ENCODE results near the gene NUP214.

Gene NUP214

DNA sequence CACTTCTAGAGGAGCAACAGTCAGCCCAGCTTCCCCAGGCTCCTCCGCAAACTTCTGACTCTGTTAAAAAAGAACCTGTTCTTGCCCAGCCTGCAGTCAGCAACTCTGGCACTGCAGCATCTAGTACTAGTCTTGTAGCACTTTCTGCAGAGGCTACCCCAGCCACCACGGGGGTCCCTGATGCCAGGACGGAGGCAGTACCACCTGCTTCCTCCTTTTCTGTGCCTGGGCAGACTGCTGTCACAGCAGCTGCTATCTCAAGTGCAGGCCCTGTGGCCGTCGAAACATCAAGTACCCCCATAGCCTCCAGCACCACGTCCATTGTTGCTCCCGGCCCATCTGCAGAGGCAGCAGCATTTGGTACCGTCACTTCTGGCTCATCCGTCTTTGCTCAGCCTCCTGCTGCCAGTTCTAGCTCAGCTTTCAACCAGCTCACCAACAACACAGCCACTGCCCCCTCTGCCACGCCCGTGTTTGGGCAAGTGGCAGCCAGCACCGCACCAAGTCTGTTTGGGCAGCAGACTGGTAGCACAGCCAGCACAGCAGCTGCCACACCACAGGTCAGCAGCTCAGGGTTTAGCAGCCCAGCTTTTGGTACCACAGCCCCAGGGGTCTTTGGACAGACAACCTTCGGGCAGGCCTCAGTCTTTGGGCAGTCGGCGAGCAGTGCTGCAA, 72.8 kb downstream of the NUP214 start:
- no peaks in the 10 kb centered on the region for H3K9me3 ChIP-seq (ENCODE audit: control insufficient read depth, low read length)
- H2AFZ ChIP-seq = no peak overlapping the region
- H3K36me3 ChIP-seq (ENCODE audit: control insufficient read depth, insufficient read depth, low read length) = no peaks in the 10 kb centered on the region
- no peak overlapping the region for H3K9ac ChIP-seq
- no peaks in the 10 kb centered on the region for H3K27me3 ChIP-seq (ENCODE audit: control insufficient read depth, insufficient read depth, low read length)
- TF ChIP-seq, protein P1, sequence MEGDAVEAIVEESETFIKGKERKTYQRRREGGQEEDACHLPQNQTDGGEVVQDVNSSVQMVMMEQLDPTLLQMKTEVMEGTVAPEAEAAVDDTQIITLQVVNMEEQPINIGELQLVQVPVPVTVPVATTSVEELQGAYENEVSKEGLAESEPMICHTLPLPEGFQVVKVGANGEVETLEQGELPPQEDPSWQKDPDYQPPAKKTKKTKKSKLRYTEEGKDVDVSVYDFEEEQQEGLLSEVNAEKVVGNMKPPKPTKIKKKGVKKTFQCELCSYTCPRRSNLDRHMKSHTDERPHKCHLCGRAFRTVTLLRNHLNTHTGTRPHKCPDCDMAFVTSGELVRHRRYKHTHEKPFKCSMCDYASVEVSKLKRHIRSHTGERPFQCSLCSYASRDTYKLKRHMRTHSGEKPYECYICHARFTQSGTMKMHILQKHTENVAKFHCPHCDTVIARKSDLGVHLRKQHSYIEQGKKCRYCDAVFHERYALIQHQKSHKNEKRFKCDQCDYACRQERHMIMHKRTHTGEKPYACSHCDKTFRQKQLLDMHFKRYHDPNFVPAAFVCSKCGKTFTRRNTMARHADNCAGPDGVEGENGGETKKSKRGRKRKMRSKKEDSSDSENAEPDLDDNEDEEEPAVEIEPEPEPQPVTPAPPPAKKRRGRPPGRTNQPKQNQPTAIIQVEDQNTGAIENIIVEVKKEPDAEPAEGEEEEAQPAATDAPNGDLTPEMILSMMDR (IDR thresholded peaks at IDR 0.05) = no peak
- no peak overlapping the region for H3K4me3 ChIP-seq (ENCODE audit: low read depth, low read length)
- no peaks in the 10 kb centered on the region for H3K4me1 ChIP-seq
- H3K4me2 ChIP-seq (ENCODE audit: low read length) = no peak overlapping the region
- H3K79me2 ChIP-seq = no peaks in the 10 kb centered on the region
- no peak overlapping the region for H3K27ac ChIP-seq

DNA sequence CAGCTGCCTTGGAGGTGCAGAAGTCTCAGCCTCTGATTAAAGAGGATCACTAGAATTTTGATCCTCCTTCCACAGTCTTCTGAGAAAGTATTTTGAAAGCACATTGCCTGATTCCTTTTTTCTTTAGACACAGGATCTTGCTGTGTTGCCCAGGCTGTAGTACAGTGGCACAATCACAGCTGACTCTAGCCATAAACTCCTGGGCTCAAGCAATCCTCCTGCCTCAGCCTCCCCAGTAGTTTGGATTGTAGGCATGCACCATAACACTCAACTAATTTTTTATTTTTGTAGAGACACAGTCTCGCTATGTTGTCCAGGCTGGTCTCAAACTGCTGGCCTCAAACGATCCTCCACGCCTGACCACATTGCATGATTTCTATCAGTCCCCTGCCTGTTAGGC, 76.5 kb downstream of the NUP214 start:
- no peak overlapping the region for H2AFZ ChIP-seq
- TF ChIP-seq, protein P1 (IDR thresholded peaks at IDR 0.05) = no peak
- no peak overlapping the region for H3K4me2 ChIP-seq (ENCODE audit: low read length)
- H3K4me1 ChIP-seq = no peaks in the 10 kb centered on the region
- H3K27ac ChIP-seq = no peak overlapping the region
- no peaks in the 10 kb centered on the region for H3K79me2 ChIP-seq
- no peak overlapping the region for H3K4me3 ChIP-seq (ENCODE audit: low read depth, low read length)
- no peak overlapping the region for H3K9ac ChIP-seq
- H3K27me3 ChIP-seq (ENCODE audit: control insufficient read depth, insufficient read depth, low read length) = no peaks in the 10 kb centered on the region
- H3K36me3 ChIP-seq (ENCODE audit: control insufficient read depth, insufficient read depth, low read length) = no peaks in the 10 kb centered on the region
- no peaks in the 10 kb centered on the region for H3K9me3 ChIP-seq (ENCODE audit: control insufficient read depth, low read length)

DNA sequence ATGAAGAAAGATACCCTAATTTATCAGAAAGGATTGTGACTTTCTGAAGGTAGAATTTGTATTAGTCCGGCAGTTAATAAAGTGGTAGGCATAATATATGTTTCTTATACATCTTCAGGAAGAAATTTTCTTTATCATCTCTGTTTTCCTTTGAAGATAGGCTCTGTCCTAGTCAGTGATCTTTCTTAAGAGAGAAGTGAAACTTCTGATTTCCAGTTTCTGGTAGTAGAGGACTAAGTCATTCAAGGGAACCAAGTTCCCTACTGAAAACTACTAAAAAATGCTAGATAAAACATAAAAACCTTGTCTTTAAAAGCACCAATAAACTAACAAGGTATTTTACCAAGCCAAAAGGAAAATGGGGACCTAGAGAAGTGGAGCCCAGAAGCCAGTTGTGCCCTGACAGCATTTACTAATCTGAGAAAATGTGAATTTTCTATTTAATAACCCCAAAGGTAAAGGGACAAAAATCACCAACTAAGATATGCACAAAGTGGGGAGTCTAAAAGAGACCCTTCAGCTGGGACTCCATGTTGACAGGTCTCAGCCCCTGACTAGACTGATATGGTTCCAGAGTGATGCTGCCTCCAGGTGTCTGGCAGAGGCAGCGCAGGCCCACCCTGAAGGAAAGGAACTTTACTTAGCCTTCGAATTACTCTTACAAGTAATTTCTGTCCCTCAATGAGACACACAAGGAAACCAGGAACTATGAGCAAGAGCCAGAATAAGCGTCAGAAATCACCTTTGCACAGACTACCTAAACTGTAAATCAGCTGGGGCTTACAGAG, 78.2 kb downstream of the NUP214 start:
- H3K9ac ChIP-seq = no peak overlapping the region
- TF ChIP-seq, protein P1 (IDR thresholded peaks at IDR 0.05) = no peak
- no peak overlapping the region for H2AFZ ChIP-seq
- no peak overlapping the region for H3K27ac ChIP-seq
- no peaks in the 10 kb centered on the region for H3K79me2 ChIP-seq
- H3K9me3 ChIP-seq (ENCODE audit: control insufficient read depth, low read length) = no peaks in the 10 kb centered on the region
- H3K4me3 ChIP-seq (ENCODE audit: low read depth, low read length) = no peak overlapping the region
- H3K4me2 ChIP-seq (ENCODE audit: low read length) = no peak overlapping the region
- no peaks in the 10 kb centered on the region for H3K27me3 ChIP-seq (ENCODE audit: control insufficient read depth, insufficient read depth, low read length)
- no peaks in the 10 kb centered on the region for H3K36me3 ChIP-seq (ENCODE audit: control insufficient read depth, insufficient read depth, low read length)
- no peaks in the 10 kb centered on the region for H3K4me1 ChIP-seq

DNA sequence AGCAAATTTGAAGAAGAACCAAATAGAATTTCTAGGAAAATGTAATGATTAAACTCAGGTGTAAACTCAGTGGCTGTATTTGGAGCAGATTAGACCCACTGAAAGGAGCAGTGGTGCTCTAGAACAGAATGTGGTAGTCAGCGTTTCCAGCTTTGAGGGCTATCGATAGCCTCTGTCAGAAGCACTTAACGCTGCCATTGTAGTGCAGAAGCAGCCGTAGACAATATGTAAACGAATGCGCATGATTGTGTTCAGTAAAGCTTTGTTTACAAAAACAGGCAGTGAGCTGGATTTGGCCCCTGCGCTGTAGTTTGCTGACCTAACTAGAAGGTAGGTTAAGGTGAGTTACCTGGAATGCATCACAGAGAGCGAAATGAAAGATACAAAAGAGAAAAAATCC, 78.9 kb downstream of the NUP214 start:
- no peak overlapping the region for H2AFZ ChIP-seq
- H3K4me3 ChIP-seq (ENCODE audit: low read depth, low read length) = no peak overlapping the region
- H3K4me2 ChIP-seq (ENCODE audit: low read length) = no peak overlapping the region
- H3K36me3 ChIP-seq (ENCODE audit: control insufficient read depth, insufficient read depth, low read length) = no peaks in the 10 kb centered on the region
- no peak overlapping the region for H3K27ac ChIP-seq
- H3K79me2 ChIP-seq = no peaks in the 10 kb centered on the region
- TF ChIP-seq, protein P1 (IDR thresholded peaks at IDR 0.05) = no peak
- no peaks in the 10 kb centered on the region for H3K9me3 ChIP-seq (ENCODE audit: control insufficient read depth, low read length)
- no peaks in the 10 kb centered on the region for H3K4me1 ChIP-seq
- no peaks in the 10 kb centered on the region for H3K27me3 ChIP-seq (ENCODE audit: control insufficient read depth, insufficient read depth, low read length)
- no peak overlapping the region for H3K9ac ChIP-seq

All from parathyroid adenoma (tissue), 2 donors.